ENCODE data around the gene CRTC2.

DNA sequence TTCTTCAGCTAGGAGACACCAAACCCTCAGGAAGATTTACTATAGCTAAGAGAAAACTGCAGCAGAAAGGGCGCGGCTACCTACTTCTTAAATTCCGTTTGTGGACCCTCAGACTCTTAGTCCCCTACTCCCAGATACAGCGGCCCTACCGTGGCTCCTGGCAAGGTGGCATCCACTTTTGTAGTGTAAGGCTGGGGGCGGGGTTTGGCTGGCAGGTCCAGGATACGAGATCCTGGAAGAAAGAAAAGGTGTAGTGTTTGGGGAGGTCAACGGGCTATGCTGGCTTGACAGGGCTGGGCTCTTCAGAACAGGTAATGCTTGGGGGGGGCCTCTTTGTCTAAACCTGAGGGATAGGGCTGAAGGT, 9.6 kb upstream of the CRTC2 start:
- TF ChIP-seq EZH2 (IDR thresholded peaks at IDR 0.05; ENCODE audit: borderline replicate concordance, low read depth, low read length, severe bottlenecking) = no peak
- TF ChIP-seq, protein P1, sequence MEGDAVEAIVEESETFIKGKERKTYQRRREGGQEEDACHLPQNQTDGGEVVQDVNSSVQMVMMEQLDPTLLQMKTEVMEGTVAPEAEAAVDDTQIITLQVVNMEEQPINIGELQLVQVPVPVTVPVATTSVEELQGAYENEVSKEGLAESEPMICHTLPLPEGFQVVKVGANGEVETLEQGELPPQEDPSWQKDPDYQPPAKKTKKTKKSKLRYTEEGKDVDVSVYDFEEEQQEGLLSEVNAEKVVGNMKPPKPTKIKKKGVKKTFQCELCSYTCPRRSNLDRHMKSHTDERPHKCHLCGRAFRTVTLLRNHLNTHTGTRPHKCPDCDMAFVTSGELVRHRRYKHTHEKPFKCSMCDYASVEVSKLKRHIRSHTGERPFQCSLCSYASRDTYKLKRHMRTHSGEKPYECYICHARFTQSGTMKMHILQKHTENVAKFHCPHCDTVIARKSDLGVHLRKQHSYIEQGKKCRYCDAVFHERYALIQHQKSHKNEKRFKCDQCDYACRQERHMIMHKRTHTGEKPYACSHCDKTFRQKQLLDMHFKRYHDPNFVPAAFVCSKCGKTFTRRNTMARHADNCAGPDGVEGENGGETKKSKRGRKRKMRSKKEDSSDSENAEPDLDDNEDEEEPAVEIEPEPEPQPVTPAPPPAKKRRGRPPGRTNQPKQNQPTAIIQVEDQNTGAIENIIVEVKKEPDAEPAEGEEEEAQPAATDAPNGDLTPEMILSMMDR (IDR thresholded peaks at IDR 0.05; ENCODE audit: borderline replicate concordance, extremely low read depth, low read length, poor library complexity, severe bottlenecking) = no peak
